K562 (cell line): ENCODE data around the gene NCKAP1. TPM values are rescaled to one million over a fixed set of nuclear protein-coding genes. Genes with fewer than 3 reads are reported as not detected.

ENCODE experiments used
- ARID3B ChIP-seq: fragments of 250-450 bp; sonication (Bioruptor Pico); IDR thresholded peaks from 2 replicates; pipeline ENCODE4 v1.4.0; 2020; ENCODE audit warnings: borderline replicate concordance
- CAMTA2 ChIP-seq: fragments of 250-450 bp; sonication (Bioruptor Pico); conservative IDR thresholded peaks from 2 replicates; pipeline ENCODE4 v1.5.1; 2022
- ETV1 ChIP-seq: fragments of 450-650 bp; conservative IDR thresholded peaks from 2 replicates; pipeline ENCODE4 v1.6.1; 2016; ENCODE audit warnings: missing genetic modification characterization, control low read depth, low read depth, missing compliant biosample characterization
- EZH2 ChIP-seq: IDR thresholded peaks from 2 replicates; pipeline ENCODE4 v1.6.1; 2012; ENCODE audit warnings: low read depth, mild to moderate bottlenecking, inconsistent platforms, low read length, borderline replicate concordance
- GABPB1 ChIP-seq: sonication (generic); formaldehyde crosslinking; IDR thresholded peaks from 2 replicates; pipeline ENCODE4 v1.8.0; 2022; ENCODE audit warnings: mild to moderate bottlenecking, missing genetic modification reagents
- HDGF ChIP-seq: fragments of 450-650 bp; IDR thresholded peaks from 2 replicates; pipeline ENCODE4 v1.6.1; 2016
- MAFF ChIP-seq: IDR thresholded peaks from 2 replicates; pipeline ENCODE4 v1.6.1; 2012; ENCODE audit warnings: low read length, improper control_type of control experiment
- POLR3A ChIP-seq: IDR thresholded peaks from 2 replicates; pipeline ENCODE4 v1.6.1; 2011; ENCODE audit warnings: borderline replicate concordance, mild to moderate bottlenecking, moderate library complexity; ENCODE audit not compliant: insufficient read length, insufficient read depth; ENCODE audit errors: extremely low read depth
- SIN3B ChIP-seq: fragments of 450-650 bp; IDR thresholded peaks from 2 replicates; pipeline ENCODE4 v1.6.1; 2017; ENCODE audit warnings: low read depth, mild to moderate bottlenecking, moderate library complexity
- TCF3 ChIP-seq: sonication (generic); formaldehyde crosslinking; IDR thresholded peaks from 2 replicates; pipeline ENCODE4 v1.4.0; 2020; ENCODE audit warnings: mild to moderate bottlenecking, missing genetic modification reagents
- TCF7 ChIP-seq: sonication (generic); IDR thresholded peaks from 2 replicates; pipeline ENCODE4 v1.6.1; 2016; ENCODE audit warnings: antibody characterized with exemption, borderline replicate concordance
- THAP12 ChIP-seq: fragments of 250-450 bp; sonication (Bioruptor Pico); IDR thresholded peaks from 2 replicates; pipeline ENCODE4 v1.9.0; 2021; ENCODE audit warnings: mild to moderate bottlenecking, inconsistent platforms
- THRB ChIP-seq: fragments of 450-650 bp; formaldehyde crosslinking; conservative IDR thresholded peaks from 2 replicates; pipeline ENCODE4 v1.4.0; 2022; ENCODE audit warnings: mild to moderate bottlenecking, missing genetic modification characterization
- XRCC4 ChIP-seq: IDR thresholded peaks from one replicate; pipeline ENCODE4 v1.6.1; 2011; ENCODE audit not compliant: insufficient read depth, insufficient read length; ENCODE audit errors: extremely low read depth
- ZBTB1 ChIP-seq: sonication (generic); formaldehyde crosslinking; IDR thresholded peaks from 2 replicates; pipeline ENCODE4 v1.8.1; 2023; ENCODE audit warnings: missing genetic modification reagents, low read depth, mild to moderate bottlenecking, borderline replicate concordance
- ZBTB26 ChIP-seq: fragments of 450-650 bp; formaldehyde crosslinking; IDR thresholded peaks from 2 replicates; pipeline ENCODE4 v1.4.0; 2022; ENCODE audit warnings: missing genetic modification characterization
- ZKSCAN8 ChIP-seq: fragments of 200-800 bp; sonication (Bioruptor generic); IDR thresholded peaks from 2 replicates; pipeline ENCODE4 v1.6.1; 2016; ENCODE audit warnings: missing genetic modification characterization, missing compliant biosample characterization
- ZNF174 ChIP-seq: fragments of 250-450 bp; sonication (Bioruptor Pico); IDR thresholded peaks from 2 replicates; pipeline ENCODE4 v1.4.0; 2020; ENCODE audit warnings: mild to moderate bottlenecking
- ZNF445 ChIP-seq: fragments of 250-450 bp; sonication (Bioruptor Pico); IDR thresholded peaks from 2 replicates; pipeline ENCODE4 v1.4.0; 2020; ENCODE audit warnings: low read depth, mild to moderate bottlenecking, moderate library complexity
- ZNF584 ChIP-seq: fragments of 200-800 bp; sonication (Bioruptor generic); IDR thresholded peaks from 2 replicates; pipeline ENCODE4 v1.6.1; 2016; ENCODE audit warnings: low read depth, mild to moderate bottlenecking, missing genetic modification characterization, missing compliant biosample characterization
- ZNF699 ChIP-seq: fragments of 250-450 bp; sonication (Bioruptor Pico); IDR thresholded peaks from 2 replicates; pipeline ENCODE4 v1.8.0; 2021; ENCODE audit warnings: mild to moderate bottlenecking, moderate library complexity; ENCODE audit not compliant: insufficient replicate concordance
- ZNF764 ChIP-seq: fragments of 250-450 bp; sonication (Bioruptor Pico); IDR thresholded peaks from 2 replicates; pipeline ENCODE4 v1.4.0; 2020; ENCODE audit warnings: low read depth, mild to moderate bottlenecking, moderate library complexity
- polyA plus RNA-seq, 8 experiments: library from polyadenylated mRNA; depleted of rRNA in 4 of 8; stranded (reverse) in 5 of 8; unstranded in 3 of 8; fragments of >200 nt; fragmentation: Nextera tagmentation in 2 of 8; fragmentation: Illumina TruSeq in 1 of 8; extraction: Ambion mirVana in 2 of 8; extraction: Trizol in 1 of 8; gene quantifications; 2 replicates each; pipeline versions ENCODE4 v1.2.1 to v1.2.3, GENCODE V29; 2011 to 2014; ENCODE audit warnings: inconsistent platforms in 1 of 8, missing spikeins in 1 of 8
- total RNA-seq, 7 experiments: library from RNA; depleted of rRNA in 6 of 7; stranded (reverse); fragments of >200 nt in 6 of 7; fragmentation: Illumina TruSeq in 2 of 7; extraction: Trizol in 2 of 7; gene quantifications; 2 replicates each; pipeline versions ENCODE4 v1.2.1 to v1.2.3, GENCODE V29; 2011 to 2021; ENCODE audit warnings: low replicate concordance in 1 of 7

NCKAP1 gene
- total and polyA plus RNA-seq, 9 of the 15 experiments (the other 6 are each of a cell fraction or from before 2014, with no cell fraction given): 34.0 to 153 (median 88.7) TPM

GRCh38 chr2:183070942-183071844, 32.9 kb upstream of the NCKAP1 start (continued):
- TF ChIP-seq ZBTB26 (CRISPR knock-in tag) (no peak), TCF3 (CRISPR knock-in tag) (no peak), CAMTA2 (CRISPR knock-in tag) (no peak), ZNF699 (no peak), ARID3B (CRISPR knock-in tag) (no peak), ZBTB1 (0 out of 2 replicates have a peak, but pooled peaks have one; percentile 26), HDGF (no peak), THRB (no peak), ZNF445 (CRISPR knock-in tag) (no peak), POLR3A (no peak), EZH2 (no peak), XRCC4 (no peak), ZNF764 (CRISPR knock-in tag) (no peak), ZNF174 (no peak), SIN3B (no peak), GABPB1 (0 out of 2 replicates have a peak, but pooled peaks have one; percentile 27), THAP12 (CRISPR knock-in tag) (no peak), TCF7 (no peak), ZNF584 (CRISPR knock-in tag) (no peak), ZKSCAN8 (CRISPR knock-in tag) (no peak), MAFF (no peak), ETV1 (tag) (no peak)
